ENCODE data around the gene WASF3.

- TF ChIP-seq, protein P1, sequence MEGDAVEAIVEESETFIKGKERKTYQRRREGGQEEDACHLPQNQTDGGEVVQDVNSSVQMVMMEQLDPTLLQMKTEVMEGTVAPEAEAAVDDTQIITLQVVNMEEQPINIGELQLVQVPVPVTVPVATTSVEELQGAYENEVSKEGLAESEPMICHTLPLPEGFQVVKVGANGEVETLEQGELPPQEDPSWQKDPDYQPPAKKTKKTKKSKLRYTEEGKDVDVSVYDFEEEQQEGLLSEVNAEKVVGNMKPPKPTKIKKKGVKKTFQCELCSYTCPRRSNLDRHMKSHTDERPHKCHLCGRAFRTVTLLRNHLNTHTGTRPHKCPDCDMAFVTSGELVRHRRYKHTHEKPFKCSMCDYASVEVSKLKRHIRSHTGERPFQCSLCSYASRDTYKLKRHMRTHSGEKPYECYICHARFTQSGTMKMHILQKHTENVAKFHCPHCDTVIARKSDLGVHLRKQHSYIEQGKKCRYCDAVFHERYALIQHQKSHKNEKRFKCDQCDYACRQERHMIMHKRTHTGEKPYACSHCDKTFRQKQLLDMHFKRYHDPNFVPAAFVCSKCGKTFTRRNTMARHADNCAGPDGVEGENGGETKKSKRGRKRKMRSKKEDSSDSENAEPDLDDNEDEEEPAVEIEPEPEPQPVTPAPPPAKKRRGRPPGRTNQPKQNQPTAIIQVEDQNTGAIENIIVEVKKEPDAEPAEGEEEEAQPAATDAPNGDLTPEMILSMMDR (IDR thresholded peaks at IDR 0.05; ENCODE audit: low read depth, low read length, poor library complexity, severe bottlenecking): no peak
- TF ChIP-seq EZH2phosphoT487 (IDR thresholded peaks at IDR 0.05; ENCODE audit: borderline replicate concordance, low read length): no peak
Observed at GRCh38 chr13:26678330-26678729, 120.8 kb downstream of the WASF3 start.
